ENCODE results near the gene NUP210. TPM values are rescaled to one million over a fixed set of nuclear protein-coding genes. Genes with fewer than 3 reads are reported as not detected.

Gene NUP210
- total RNA-seq, 1 experiment from 2014 or later, result 8.4 TPM

- no peak overlapping the region for H3K27ac Mint-ChIP-seq (ENCODE audit: low read depth, unreplicated experiment)
- no TSS peak for BruUV-seq (replicated peaks)
- POLR2A ChIA-PET, result no interaction called here
- intact Hi-C loops (cut with micrococcal nuclease), result no loop called here
- H3K4me1 Mint-ChIP-seq (ENCODE audit: insufficient read depth, unreplicated experiment), result no peaks in the 10 kb centered on the region
- no peak for TF ChIP-seq CTCF (IDR thresholded peaks at IDR 0.05; ENCODE audit: unreplicated experiment)
- no peak overlapping the region for H3K4me3 Mint-ChIP-seq (ENCODE audit: unreplicated experiment)
- H3K9me3 Mint-ChIP-seq (ENCODE audit: unreplicated experiment), result peaks cover 12% of the 10 kb centered on the region
- no peaks in the 10 kb centered on the region for H3K27me3 Mint-ChIP-seq (ENCODE audit: insufficient read depth, unreplicated experiment)
- DNase-seq (ENCODE audit: unreplicated experiment), result no peak
- CTCF ChIA-PET, result interaction anchor here (0.6 kb wide), 2 partner anchors 13 to 781 kb away, joined by 3 read pairs; no protein-coding TSS in a partner anchor
- H3K36me3 Mint-ChIP-seq (ENCODE audit: insufficient read depth, unreplicated experiment), result no peaks in the 10 kb centered on the region
Measured at GRCh38 chr3:13404626-13405452, 15.3 kb downstream of the NUP210 start.

- H3K36me3 Mint-ChIP-seq (ENCODE audit: insufficient read depth, unreplicated experiment), result no peaks in the 10 kb centered on the region
- peaks cover 12% of the 10 kb centered on the region for H3K9me3 Mint-ChIP-seq (ENCODE audit: unreplicated experiment)
- intact Hi-C loops (cut with micrococcal nuclease), result no loop called here
- no peak overlapping the region for H3K4me3 Mint-ChIP-seq (ENCODE audit: unreplicated experiment)
- CTCF ChIA-PET, result interaction anchor here (0.6 kb wide), 1 partner anchor 782 kb away, joined by 3 read pairs; no protein-coding TSS in a partner anchor
- TF ChIP-seq CTCF (IDR thresholded peaks at IDR 0.05; ENCODE audit: unreplicated experiment), result no peak
- no peak overlapping the region for H3K27ac Mint-ChIP-seq (ENCODE audit: low read depth, unreplicated experiment)
- no peak for DNase-seq (ENCODE audit: unreplicated experiment)
- no peaks in the 10 kb centered on the region for H3K27me3 Mint-ChIP-seq (ENCODE audit: insufficient read depth, unreplicated experiment)
- no peaks in the 10 kb centered on the region for H3K4me1 Mint-ChIP-seq (ENCODE audit: insufficient read depth, unreplicated experiment)
- no TSS peak for BruUV-seq (replicated peaks)
- POLR2A ChIA-PET, result interaction anchor here (0.7 kb wide), 1 partner anchor 539 kb away, joined by 4 read pairs; no protein-coding TSS in a partner anchor
Measured at GRCh38 chr3:13403847-13404246, 16.3 kb downstream of the NUP210 start.

- Mint-ChIP-seq H3K27me3 (ENCODE audit: insufficient read depth, unreplicated experiment) (no peaks in the 10 kb centered on the region), H3K36me3 (ENCODE audit: insufficient read depth, unreplicated experiment) (no peaks in the 10 kb centered on the region), H3K4me3 (ENCODE audit: unreplicated experiment) (no peak overlapping the region), H3K27ac (ENCODE audit: low read depth, unreplicated experiment) (no peak overlapping the region), H3K4me1 (ENCODE audit: insufficient read depth, unreplicated experiment) (no peaks in the 10 kb centered on the region), H3K9me3 (ENCODE audit: unreplicated experiment) (peaks cover 12% of the 10 kb centered on the region)
- no peak for TF ChIP-seq CTCF (IDR thresholded peaks at IDR 0.05; ENCODE audit: unreplicated experiment)
- no TSS peak for BruUV-seq (replicated peaks)
- POLR2A ChIA-PET, result no interaction called here
- no peak for DNase-seq (ENCODE audit: unreplicated experiment)
- CTCF ChIA-PET, result no interaction called here
- intact Hi-C loops (cut with micrococcal nuclease), result no loop called here
Measured at GRCh38 chr3:13403213-13403819, 16.8 kb downstream of the NUP210 start.

GRCh38 chr3:13401149-13401548, 19.0 kb downstream of the NUP210 start:
- CTCF ChIA-PET, result interaction anchor here (0.6 kb wide), 1 partner anchor 465 kb away, joined by 3 read pairs; no protein-coding TSS in a partner anchor
- Mint-ChIP-seq H3K27ac (ENCODE audit: low read depth, unreplicated experiment) (no peak overlapping the region), H3K36me3 (ENCODE audit: insufficient read depth, unreplicated experiment) (peaks cover 9% of the 10 kb centered on the region), H3K27me3 (ENCODE audit: insufficient read depth, unreplicated experiment) (no peaks in the 10 kb centered on the region), H3K9me3 (ENCODE audit: unreplicated experiment) (no peaks in the 10 kb centered on the region), H3K4me1 (ENCODE audit: insufficient read depth, unreplicated experiment) (no peaks in the 10 kb centered on the region), H3K4me3 (ENCODE audit: unreplicated experiment) (no peak overlapping the region)
- POLR2A ChIA-PET, result no interaction called here
- intact Hi-C loops (cut with micrococcal nuclease), result no loop called here
- no peak for TF ChIP-seq CTCF (IDR thresholded peaks at IDR 0.05; ENCODE audit: unreplicated experiment)
- no peak for DNase-seq (ENCODE audit: unreplicated experiment)
- no TSS peak for BruUV-seq (replicated peaks)

Data from MCF 10A (cell line).